Ovary (tissue), 9 donors: ENCODE results near the gene GON4L. TPM values are rescaled to one million over a fixed set of nuclear protein-coding genes. Genes with fewer than 3 reads are reported as not detected.

ENCODE experiments used
- DNase-seq, 5 donors: peaks; one replicate each; pipeline ENCODE4 v3.0.0-alpha.2; 2019 to 2020
- H3K27ac ChIP-seq, 2 donors: fragments of 200-600 bp; one replicate each; pipeline versions ENCODE4 v1.5.1 to v1.8.0; 2019 to 2022
- H3K27me3 ChIP-seq: fragments of 200-600 bp; one replicate; pipeline ENCODE4 v1.8.0; 2022
- H3K36me3 ChIP-seq: fragments of 200-600 bp; sonication (generic); one replicate; pipeline ENCODE4 v1.5.1; 2019
- H3K4me1 ChIP-seq: one replicate; pipeline ENCODE4 v1.8.1; 2013; ENCODE audit warnings: mild to moderate bottlenecking, moderate library complexity; ENCODE audit not compliant: insufficient read depth
- H3K4me3 ChIP-seq: fragments of 200-600 bp; sonication (generic); one replicate; pipeline ENCODE4 v1.5.1; 2017
- H3K9me3 ChIP-seq, 2 donors: fragments of 200-600 bp in 1 of 2; sonication (generic) in 1 of 2; one replicate each; pipeline versions ENCODE4 v1.5.1 to v1.8.1; 2013 to 2019; ENCODE audit warnings: mild to moderate bottlenecking in 1 of 2, moderate library complexity in 1 of 2
- CTCF ChIP-seq, 3 donors: fragments of 450-650 bp in 2 of 3; fragments of 200-600 bp in 1 of 3; IDR thresholded peaks; one replicate each; pipeline versions ENCODE4 v1.5.1 to v1.8.0; 2016 to 2022; ENCODE audit warnings: antibody characterized with exemption in 3 of 3, mild to moderate bottlenecking in 1 of 3
- EP300 ChIP-seq: sonication (generic); formaldehyde crosslinking; IDR thresholded peaks from one replicate; pipeline ENCODE4 v1.6.1; 2017; ENCODE audit warnings: antibody characterized with exemption
- POLR2A ChIP-seq: fragments of 450-650 bp; IDR thresholded peaks from one replicate; pipeline ENCODE4 v1.6.1; 2017; ENCODE audit warnings: antibody characterized with exemption, mild to moderate bottlenecking, moderate library complexity
- WGBS, 3 donors: extraction: QIAGEN DNeasy Blood & Tissue Kit in 1 of 3; methylation state at CpG; one replicate each; pipeline versions ENCODE4 v1.1.5 to v1.1.7; 2013 to 2017; 5-methylcytosine and 5-hydroxymethylcytosine counted together
- intact Hi-C, 4 donors: fragments of 100-400 bp; cut with DNase I; formaldehyde crosslinking; loops; one replicate each; pipeline versions ENCODE4 v1.11.0 to v1.15.1; 2022 to 2023
- polyA plus RNA-seq, 2 donors: library from polyadenylated mRNA; stranded (reverse); fragments of 200-250 nt in 1 of 2; fragments of 350-450 nt in 1 of 2; fragmentation: Illumina TruSeq in 1 of 2; extraction: RNeasy Lipid Tissue Mini Kit (QIAGEN cat#74804) in 1 of 2; gene quantifications; one replicate each; pipeline ENCODE4 v1.2.3, GENCODE V29; 2013 to 2014
- total RNA-seq, 7 donors: library from RNA; depleted of rRNA in 2 of 7; stranded (reverse); fragments of >200 nt in 2 of 7; fragmentation: NEBNext Ultra II Directional in 3 of 7; extraction: Animal tissue kit (Norgen Biotek cat#: 25700) in 3 of 7; gene quantifications; one replicate each; pipeline versions ENCODE4 v1.1.0 to v1.2.4, GENCODE V29; 2016 to 2023
- donor health status: DM: no; HTN: no; CAD: no; lungs with moderate emphysema.
- donor health status: DM: no; HTN: no; CAD: no.
- donor health status: Bipolar disorder and iron deficiency.
- donor health status: DM: yes; HTN: yes; CAD: no.
- donor health status: DM: no; HTN: no; CAD: no.
- donor health status: DM: yes; HTN: yes; CAD: no.

Gene GON4L
- total and polyA plus RNA-seq, 9 donors: 16.0 to 57.5 (median 39.5) TPM

- Histone ChIP-seq H3K36me3 (no peaks in the 10 kb centered on the region), H3K9me3 (no peaks in the 10 kb centered on the region), H3K27me3 (no peaks in the 10 kb centered on the region), H3K27ac (peak overlapping the region in 1 of 2 donors; percentile 15), H3K4me3 (no peak overlapping the region), H3K4me1 (peaks cover 6% of the 10 kb centered on the region)
- TF ChIP-seq EP300 (no peak), CTCF (IDR thresholded peaks at IDR 0.05) (no peak), POLR2A (no peak)
- 15 to 26% (median 18%) methylated on average over 9 of the region's 9 CpGs for WGBS, 3 donors
- intact Hi-C loops: no loop called here
- peak in 2 of 5 donors; percentile 31 to 53 for DNase-seq
Observed at GRCh38 chr1:155884031-155884960, 27.3 kb upstream of the GON4L start.

- DNase-seq: no peak
- TF ChIP-seq EP300 (no peak), POLR2A (no peak), CTCF (IDR thresholded peaks at IDR 0.05) (no peak)
- Histone ChIP-seq H3K9me3 (no peaks in the 10 kb centered on the region), H3K36me3 (no peaks in the 10 kb centered on the region), H3K27me3 (no peaks in the 10 kb centered on the region), H3K4me3 (no peak overlapping the region), H3K4me1 (peaks cover 6% of the 10 kb centered on the region), H3K27ac (no peak overlapping the region)
- intact Hi-C loops: no loop called here
- 52 to 54% (median 53%) methylated on average over 2 of the region's 2 CpGs for WGBS, 3 donors
Observed at GRCh38 chr1:155882766-155883165, 25.8 kb upstream of the GON4L start.

- no peaks in the 10 kb centered on the region for H3K27me3 ChIP-seq
- H3K4me3 ChIP-seq: no peak overlapping the region
- no peak overlapping the region for H3K27ac ChIP-seq
- H3K36me3 ChIP-seq: no peaks in the 10 kb centered on the region
- no peak for DNase-seq
- H3K9me3 ChIP-seq: no peaks in the 10 kb centered on the region
- H3K4me1 ChIP-seq: peaks cover 6% of the 10 kb centered on the region
- intact Hi-C loops: no loop called here
- TF ChIP-seq CTCF (IDR thresholded peaks at IDR 0.05) (no peak), POLR2A (no peak), EP300 (no peak)
Observed at GRCh38 chr1:155882235-155882634, 25.2 kb upstream of the GON4L start.

- Histone ChIP-seq H3K4me3 (no peak overlapping the region), H3K9me3 (no peaks in the 10 kb centered on the region), H3K27me3 (no peaks in the 10 kb centered on the region), H3K4me1 (peaks cover 6% of the 10 kb centered on the region), H3K27ac (no peak overlapping the region), H3K36me3 (no peaks in the 10 kb centered on the region)
- TF ChIP-seq POLR2A (no peak), EP300 (no peak), CTCF (IDR thresholded peaks at IDR 0.05) (no peak)
- 80 to 84% (median 84%) methylated on average over 6 of the region's 6 CpGs for WGBS, 3 donors
- intact Hi-C loops: no loop called here
- no peak for DNase-seq
Observed at GRCh38 chr1:155880950-155881349, 23.9 kb upstream of the GON4L start.
